GM18858 (cell line): ENCODE measurements around the gene ADAP1.

Experiments
- ATAC-seq: cut with Tn5 transposase; IDR thresholded peaks from one replicate; pipeline ENCODE4 v1.9.1; 2021; ENCODE audit not compliant: unreplicated experiment

The ADAP1 gene

DNA sequence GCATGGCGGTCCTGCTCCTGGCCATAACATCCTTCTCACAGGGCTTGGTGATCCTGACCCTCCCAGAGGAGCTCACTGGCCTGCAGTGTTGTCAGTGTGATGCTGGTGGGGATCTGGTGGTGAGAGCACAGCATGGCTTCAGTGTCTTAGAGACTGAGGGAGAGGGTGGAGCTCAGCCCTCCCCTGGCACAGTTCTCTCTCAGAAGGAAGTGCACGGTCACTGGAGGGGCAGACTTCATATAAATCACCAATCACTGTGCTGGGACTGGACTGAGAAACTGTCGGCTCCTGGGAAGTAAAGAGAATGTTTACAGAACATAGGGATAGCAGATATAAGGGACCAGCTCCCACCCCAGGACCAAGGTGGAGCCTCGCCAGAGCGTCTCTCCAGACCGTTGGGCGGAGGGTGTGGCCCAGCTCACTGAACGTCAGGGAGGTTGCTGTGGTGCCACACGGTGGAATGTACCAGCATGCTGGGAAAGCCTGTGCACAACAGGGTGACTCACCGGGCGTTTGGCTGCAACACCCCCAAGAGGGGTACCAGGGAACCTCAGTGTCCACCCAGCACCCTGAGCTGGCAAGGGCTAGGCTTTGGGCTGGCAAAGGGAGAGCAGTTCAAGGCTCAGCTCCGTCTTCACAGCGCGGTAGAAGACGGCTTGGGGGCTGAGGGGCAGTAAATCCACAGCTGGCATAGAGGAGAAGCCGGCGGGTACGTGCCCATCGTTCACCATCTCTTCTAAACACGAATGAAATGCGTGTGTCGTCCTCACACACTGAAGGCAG is 86.9 kb downstream of the ADAP1 start:
- ATAC-seq, result no peak

- no peak for ATAC-seq
Observed at GRCh38 chr7:867001-867405, 87.5 kb downstream of the ADAP1 start.

DNA sequence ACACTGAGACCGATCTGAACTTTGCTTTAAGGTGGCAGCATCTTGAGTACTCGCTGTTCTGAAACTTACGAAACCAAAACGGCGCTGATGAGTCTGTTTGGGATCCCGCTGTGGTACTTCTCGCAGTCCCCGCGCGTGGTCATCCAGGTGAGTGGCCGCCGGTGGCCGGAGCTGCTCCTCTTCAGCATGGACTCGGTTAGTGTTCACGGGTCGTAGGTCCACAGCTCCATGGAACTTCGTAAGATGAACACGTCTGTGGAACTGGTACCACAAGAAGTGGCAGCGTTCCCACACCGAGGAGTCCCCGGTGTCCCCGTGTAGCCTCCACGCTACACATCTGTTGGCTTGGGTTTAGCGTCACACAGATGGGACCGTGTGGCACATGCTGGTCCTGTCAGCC is 88.6 kb downstream of the ADAP1 start:
- ATAC-seq, result no peak

DNA sequence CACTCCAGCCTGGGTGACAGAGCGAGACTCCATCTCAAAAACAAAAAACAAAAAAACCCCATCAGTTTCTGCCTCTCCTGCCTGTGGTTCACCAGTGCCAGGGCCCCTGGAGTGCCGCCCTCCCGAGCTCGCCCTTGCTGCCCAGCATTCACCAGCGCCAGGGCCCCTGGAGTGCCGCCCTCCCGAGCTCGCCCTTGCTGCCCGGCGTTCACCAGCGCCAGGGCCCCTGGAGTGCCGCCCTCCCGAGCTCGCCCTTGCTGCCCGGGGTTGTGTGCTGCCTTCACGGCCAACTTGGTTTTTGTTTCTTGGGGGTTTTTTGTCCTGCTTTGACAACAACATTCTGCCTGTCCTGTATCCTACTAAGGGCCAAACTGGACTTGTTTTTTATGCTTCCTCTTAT is 91.4 kb downstream of the ADAP1 start:
- ATAC-seq, result no peak

GRCh38 chr7:862157-862556 is 92.3 kb downstream of the ADAP1 start:
- no peak for ATAC-seq

GRCh38 chr7:861222-861621 is 93.3 kb downstream of the ADAP1 start:
- no peak for ATAC-seq

GRCh38 chr7:860149-860548 is 94.3 kb downstream of the ADAP1 start:
- ATAC-seq, result no peak

DNA sequence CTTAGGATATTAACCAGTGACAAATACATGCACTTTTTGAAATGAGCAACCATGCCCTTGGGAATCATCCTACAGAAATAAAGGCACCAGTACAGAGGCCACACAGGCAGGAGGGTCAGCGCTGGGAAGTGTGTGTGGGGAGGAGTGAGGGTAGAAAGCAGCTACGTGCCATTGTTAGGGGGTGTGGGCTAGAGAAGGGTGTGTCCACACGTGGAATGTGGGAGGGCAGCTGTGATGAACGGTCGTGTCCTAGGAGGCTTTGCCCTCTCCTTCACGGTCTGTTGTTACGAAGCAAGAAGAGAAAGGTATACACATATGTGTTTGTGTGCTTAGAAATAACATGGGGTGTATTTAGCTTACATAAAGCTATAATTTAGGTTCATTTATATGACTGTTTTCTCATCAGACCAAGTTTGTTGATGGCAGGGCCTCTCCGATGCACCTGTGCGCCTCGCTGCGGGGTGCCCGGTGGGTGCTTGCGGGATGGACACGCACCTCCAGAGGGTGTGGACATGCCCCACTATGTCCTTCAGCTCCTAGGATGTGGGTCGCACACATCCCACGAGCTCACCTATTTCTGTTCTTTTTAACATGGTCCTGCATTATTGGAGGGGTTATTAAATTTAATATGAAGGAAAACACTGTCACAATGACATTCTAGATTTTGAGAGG is 95.0 kb downstream of the ADAP1 start:
- ATAC-seq, result no peak

DNA sequence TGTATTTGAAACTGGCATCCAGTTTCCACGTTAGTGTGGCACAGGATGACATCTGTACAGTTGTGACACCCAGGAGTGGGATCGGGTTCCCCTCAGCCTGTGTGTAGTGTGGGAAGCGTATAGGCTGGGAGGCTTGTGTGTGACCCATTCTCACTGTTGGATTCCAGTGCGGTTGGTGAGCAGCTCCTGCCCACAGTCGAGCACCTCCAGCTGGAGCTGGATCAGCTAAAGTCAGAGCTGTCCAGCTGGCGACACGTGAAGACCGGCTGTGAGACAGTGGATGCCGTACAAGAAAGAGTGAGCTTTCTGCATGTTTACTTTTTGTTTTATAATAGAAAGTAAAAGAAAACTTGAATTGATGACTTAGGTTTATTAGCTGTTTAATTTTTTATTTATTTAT is 96.8 kb downstream of the ADAP1 start:
- no peak for ATAC-seq

DNA sequence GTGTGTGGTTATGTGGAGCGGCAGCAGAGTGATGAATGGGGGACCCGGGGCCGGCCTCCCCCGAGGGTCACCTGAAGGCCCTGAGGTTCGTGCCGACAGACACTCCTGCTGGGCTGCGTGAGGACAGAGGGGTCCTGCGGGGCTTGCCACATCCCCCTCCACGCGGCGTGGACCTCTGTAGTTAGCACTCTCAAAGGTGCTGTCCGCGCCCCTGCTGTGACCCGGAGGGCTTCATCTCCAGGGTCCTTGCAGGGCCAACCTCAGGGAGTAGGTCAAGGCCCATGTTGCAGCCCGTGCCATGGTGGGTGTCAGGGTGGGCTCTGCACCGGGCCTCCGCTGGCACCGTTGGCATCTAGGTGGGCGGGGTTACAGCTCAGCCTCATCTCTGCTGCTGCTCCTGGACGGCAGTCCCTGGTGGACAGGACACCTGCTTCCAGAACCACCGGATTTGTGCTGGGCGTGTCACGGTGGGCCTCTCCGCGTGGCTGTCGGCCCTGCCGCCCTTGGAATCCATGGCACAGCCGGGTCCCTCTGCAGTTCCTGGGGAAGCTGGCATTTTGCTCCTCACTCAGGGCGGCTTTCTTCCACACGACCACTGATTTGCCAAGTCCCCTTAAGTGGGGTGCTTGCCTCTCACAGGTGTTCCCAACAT is 97.9 kb downstream of the ADAP1 start:
- no peak for ATAC-seq

GRCh38 chr7:855686-856369 is 98.7 kb downstream of the ADAP1 start:
- ATAC-seq, result no peak

DNA sequence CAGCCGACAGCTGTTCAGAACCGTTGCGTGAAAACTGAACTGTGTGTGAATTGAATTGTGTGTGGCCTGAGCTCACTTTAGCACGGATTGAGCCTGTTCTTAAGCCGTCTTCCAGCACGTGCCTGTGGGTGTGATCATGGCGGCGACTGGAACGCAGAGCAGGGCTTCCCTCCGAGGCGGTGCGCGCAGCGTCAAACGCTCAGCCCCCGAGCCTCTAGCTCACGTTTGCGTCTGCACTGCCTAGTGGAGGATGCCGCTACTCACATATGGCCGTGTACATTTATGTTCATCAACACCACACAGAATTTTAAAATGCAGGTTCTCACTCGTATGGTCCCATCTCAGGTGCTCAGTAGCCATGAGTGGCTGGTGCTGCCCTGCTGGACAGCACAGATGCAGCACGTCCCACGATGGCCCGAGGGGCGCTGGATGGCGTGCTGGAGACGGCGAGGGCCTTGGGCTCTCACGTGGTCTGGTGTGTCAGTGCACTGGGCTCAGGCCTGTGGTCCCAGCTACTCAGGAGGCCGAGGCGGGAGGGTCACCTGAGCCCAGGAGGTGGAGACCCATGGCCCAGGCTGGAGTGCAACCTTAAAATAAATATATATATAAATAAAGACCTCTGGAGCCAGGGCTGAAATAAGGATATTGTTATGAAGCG is 100.2 kb downstream of the ADAP1 start:
- ATAC-seq, result no peak

DNA sequence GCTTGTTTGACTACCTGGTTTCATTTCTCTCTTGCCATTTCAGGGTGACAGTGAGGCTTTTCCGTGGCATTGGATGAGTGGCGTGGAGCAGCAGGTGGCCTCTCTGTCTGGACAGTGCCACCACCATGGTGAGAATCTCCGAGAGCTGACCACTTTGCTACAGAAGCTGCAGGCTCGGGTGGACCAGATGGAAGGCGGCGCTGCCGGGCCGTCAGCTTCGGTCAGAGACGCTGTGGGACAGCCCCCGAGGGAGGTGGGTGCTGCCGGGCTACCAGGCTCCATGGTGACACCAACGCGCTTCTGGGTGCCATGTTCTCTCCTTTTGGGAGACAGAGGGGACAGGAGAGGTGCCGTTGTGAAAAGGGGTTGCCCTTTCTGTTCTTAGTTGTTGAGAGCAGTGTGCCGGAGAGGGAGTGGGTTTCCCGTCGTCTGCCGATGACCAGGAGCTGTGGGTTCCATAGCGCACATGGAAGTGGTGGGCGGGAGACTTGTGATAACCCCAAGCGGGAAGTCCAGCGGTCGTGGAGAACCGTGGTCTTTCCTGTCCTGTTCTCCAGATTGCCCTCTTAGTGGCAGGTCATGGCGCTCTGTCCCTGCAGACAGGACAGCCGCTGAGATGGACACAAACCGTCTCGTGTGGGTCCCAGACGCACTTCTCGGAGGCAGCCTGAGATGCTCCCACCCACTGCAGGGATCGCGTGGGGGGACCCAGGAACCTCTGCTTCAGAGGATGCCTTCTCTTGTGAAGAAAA is 100.9 kb downstream of the ADAP1 start:
- no peak for ATAC-seq

DNA sequence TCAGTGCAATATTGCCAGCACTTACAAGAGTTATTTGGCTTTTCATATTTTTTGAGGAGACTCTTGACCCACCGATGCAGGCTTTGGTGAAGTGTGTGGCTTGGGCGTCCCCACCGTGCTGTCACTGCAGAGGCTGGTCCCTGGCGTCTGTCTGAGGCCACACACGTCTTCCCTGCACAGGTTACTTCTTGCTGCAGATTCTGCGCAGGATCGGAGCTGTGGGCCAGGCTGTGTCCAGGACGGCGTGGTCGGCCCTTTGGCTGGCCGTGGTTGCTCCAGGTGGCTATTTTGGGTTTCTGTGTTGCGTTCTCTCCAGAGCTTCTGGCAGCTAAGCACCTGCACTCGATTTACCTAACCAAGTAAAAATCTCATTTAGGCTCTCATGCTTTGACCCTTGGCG is 103.3 kb downstream of the ADAP1 start:
- no peak for ATAC-seq

DNA sequence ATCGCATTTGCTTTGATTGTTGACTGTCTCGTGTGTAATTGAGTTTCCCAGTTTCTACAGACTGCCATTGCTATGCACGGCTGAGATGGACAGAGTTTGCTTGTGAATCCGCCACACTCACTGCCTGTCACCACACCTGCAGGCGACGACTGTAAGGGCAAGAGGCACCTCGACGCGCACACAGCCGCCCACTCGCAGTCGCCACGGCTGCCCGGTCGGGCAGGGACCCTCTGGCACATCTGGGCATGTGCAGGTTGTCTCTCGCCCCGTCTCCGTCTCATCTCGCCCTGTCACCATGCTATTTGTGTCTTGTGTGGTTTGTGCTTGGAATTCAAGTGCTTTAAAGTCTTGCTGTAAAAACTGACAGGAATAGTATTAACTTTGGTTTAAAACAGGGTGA is 104.7 kb downstream of the ADAP1 start:
- no peak for ATAC-seq

DNA sequence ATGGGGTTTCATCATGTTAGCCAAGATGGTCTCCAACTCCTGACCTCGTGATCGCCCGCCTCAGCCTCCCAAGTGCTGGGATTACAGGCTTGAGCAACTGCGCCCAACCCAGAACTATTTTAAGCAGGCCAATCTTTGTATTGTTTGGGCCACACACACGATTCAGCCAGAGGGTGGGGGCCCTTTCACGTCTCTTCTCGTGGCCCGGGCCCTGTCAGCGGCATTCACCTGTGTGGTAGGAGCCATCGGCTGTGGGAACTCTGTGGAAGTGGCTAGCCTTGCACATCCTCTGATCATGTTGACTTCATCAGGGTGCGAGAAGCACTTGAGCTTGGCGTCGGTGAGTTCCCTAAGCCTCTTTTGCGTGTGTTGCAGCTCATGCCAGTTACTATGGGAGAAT is 105.3 kb downstream of the ADAP1 start:
- ATAC-seq, result no peak
